Activated CD4-positive, alpha-beta memory T cell treated with anti-CD3 and anti-CD28 coated beads for 36 hours (primary cell): ENCODE measurements around the gene MCOLN1. TPM values are rescaled to one million over a fixed set of nuclear protein-coding genes. Genes with fewer than 3 reads are reported as not detected.

Source experiments
- CTCF ChIA-PET: fragments of 350-600 bp; sonication (Branson Sonifier 250); formaldehyde crosslinking; loops from one replicate; lab custom pipeline; 2021; ENCODE audit warnings: antibody characterized with exemption, inconsistent platforms; lab: Charles Lee
- POLR2A ChIA-PET: fragments of 350-600 bp; sonication (Branson Sonifier 250); formaldehyde crosslinking; loops from one replicate; lab custom pipeline; 2021; ENCODE audit warnings: antibody characterized with exemption; lab: Charles Lee
- DNase-seq: peaks from one replicate; pipeline ENCODE4 v3.0.0-alpha.2; 2020
- H3K27ac Mint-ChIP-seq: one replicate; pipeline ENCODE4 v1.8.0; 2021; ENCODE audit warnings: mixed read lengths
- H3K27me3 Mint-ChIP-seq: one replicate; pipeline ENCODE4 v1.8.0; 2021; ENCODE audit warnings: mixed read lengths
- H3K36me3 Mint-ChIP-seq: one replicate; pipeline ENCODE4 v1.8.0; 2021; ENCODE audit warnings: mixed read lengths
- H3K4me1 Mint-ChIP-seq: one replicate; pipeline ENCODE4 v1.8.0; 2021; ENCODE audit warnings: low read depth, mixed read lengths
- H3K4me3 Mint-ChIP-seq: one replicate; pipeline ENCODE4 v1.8.0; 2021; ENCODE audit warnings: mild to moderate bottlenecking, mixed read lengths
- H3K9me3 Mint-ChIP-seq: one replicate; pipeline ENCODE4 v1.8.0; 2021; ENCODE audit warnings: mixed read lengths
- intact Hi-C: fragments of 100-400 bp; cut with micrococcal nuclease; formaldehyde crosslinking; loops from one replicate; pipeline ENCODE4 v1.15.1; 2023
- total RNA-seq, 2 experiments: library from RNA; stranded (reverse); gene quantifications; one replicate each; pipeline ENCODE4 v1.2.3, GENCODE V29; 2021

MCOLN1 gene
- 1 to 10 TPM; 7.4 to 9.5 TPM for total RNA-seq

DNA sequence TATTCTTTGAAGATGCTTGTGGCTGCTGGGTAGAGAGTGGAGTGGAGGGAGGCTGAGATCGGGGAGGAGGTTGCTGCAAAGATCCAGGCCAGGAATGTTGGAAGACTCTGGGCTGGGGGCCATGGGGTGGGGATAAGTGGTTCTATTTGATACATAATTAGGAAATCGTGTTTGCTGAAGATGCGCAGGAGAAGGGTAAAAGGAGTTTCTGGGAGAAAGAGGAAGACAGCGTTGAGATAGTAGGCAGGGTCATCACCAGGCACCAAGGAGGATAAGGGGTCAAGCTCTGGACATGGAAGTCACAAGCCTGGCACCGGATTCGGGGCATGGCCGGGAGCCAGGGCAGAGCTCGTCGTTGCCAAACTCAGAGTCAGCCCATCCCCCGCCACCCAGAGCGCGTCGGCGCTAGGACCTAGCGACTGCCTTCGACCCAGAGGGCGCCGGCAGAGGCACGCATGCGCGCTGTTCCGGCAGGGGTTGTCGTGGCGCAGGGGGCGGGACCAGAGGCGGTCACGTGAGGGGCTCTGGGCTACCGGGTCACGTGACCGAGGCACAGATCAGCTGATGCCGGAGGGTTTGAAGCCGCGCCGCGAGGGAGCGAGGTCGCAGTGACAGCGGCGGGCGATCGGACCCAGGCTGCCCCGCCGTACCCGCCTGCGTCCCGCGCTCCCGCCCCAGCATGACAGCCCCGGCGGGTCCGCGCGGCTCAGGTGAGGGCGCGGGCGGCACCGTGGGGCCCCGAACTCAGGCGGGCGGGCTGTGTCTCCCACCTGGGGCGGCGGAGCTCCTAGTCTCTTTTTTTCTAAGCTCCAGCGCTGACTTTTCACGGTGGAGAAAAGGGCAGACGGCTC is at the start of gene MCOLN1:
TSS of gene MCOLN1 (plus strand) at position 553 of the 851 bp plus-strand sequence. CDS start at position 680, 127 bp downstream.
- POLR2A ChIA-PET, result interaction anchor here (0.6 to 4.0 kb wide), 9 partner anchors 10 to 174 kb away, joined by 3 to 22 read pairs (median 3); partner anchors contain the start of genes ARHGEF18, PEX11G and PNPLA6
- intact Hi-C loops, result loop anchor here (1.0 kb wide), 1 partner anchor 13 kb away; the partner anchor contains the start of gene PNPLA6
- Mint-ChIP-seq H3K4me3 (peak within 1 kb of the TSS; percentile 68), H3K9me3 (no peaks in the 10 kb centered on the region), H3K27me3 (peaks cover 3% of the 10 kb centered on the region), H3K4me1 (peaks cover 10% of the 10 kb centered on the region), H3K27ac (peak within 1 kb of the TSS; percentile 16), H3K36me3 (no peaks in the 10 kb centered on the region)
- DNase-seq, result peak; percentile 100
- CTCF ChIA-PET, result interaction anchor here (0.6 to 1.8 kb wide), 7 partner anchors 12 to 347 kb away, joined by 3 to 10 read pairs (median 4); partner anchors contain the start of gene TRAPPC5

- no peak overlapping the region for H3K27ac Mint-ChIP-seq
Observed at GRCh38 chr19:7475665-7476064, 46.8 kb upstream of the MCOLN1 start.

DNA sequence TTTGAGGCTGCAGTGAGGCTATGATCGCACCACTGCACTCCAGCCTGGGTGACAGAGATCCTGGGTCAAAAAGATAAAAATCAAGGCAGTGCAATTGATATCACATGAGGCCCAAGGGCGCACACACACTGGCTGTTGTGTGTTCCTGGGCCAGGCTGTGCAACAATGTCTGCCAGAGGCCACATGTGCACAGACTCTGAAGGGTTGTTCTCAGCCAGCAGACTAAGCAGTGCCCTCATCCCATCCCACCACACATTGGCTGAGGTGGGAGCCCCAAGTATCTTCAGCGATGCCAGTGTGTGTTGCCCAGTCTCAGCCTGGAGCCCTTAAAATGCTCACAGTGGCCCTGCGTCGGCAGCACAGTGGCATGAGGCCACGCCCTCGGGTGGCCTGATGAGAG is 46.2 kb upstream of the MCOLN1 start:
- Mint-ChIP-seq H3K9me3 (no peaks in the 10 kb centered on the region), H3K4me3 (no peak overlapping the region), H3K36me3 (peaks cover 5% of the 10 kb centered on the region), H3K27ac (no peak overlapping the region), H3K4me1 (no peaks in the 10 kb centered on the region), H3K27me3 (no peaks in the 10 kb centered on the region)
- intact Hi-C loops, result no loop called here
- ChIA-PET POLR2A (no interaction called here), CTCF (no interaction called here)
- no peak for DNase-seq

More at GRCh38 chr19:7475665-7476064, 46.8 kb upstream of the MCOLN1 start:
- Mint-ChIP-seq H3K27me3 (no peaks in the 10 kb centered on the region), H3K9me3 (no peaks in the 10 kb centered on the region), H3K36me3 (peaks cover 5% of the 10 kb centered on the region), H3K4me3 (no peak overlapping the region), H3K4me1 (no peaks in the 10 kb centered on the region)
- no peak for DNase-seq
- ChIA-PET POLR2A (no interaction called here), CTCF (no interaction called here)
- intact Hi-C loops, result no loop called here

- Mint-ChIP-seq H3K27me3 (no peaks in the 10 kb centered on the region), H3K4me3 (no peak overlapping the region), H3K27ac (no peak overlapping the region), H3K36me3 (peaks cover 2% of the 10 kb centered on the region), H3K9me3 (no peaks in the 10 kb centered on the region), H3K4me1 (no peaks in the 10 kb centered on the region)
- ChIA-PET POLR2A (no interaction called here), CTCF (no interaction called here)
- intact Hi-C loops, result no loop called here
- no peak for DNase-seq
Observed at GRCh38 chr19:7476777-7477494, 45.5 kb upstream of the MCOLN1 start.

GRCh38 chr19:7477758-7478157 is 44.7 kb upstream of the MCOLN1 start:
- Mint-ChIP-seq H3K27ac (no peak overlapping the region), H3K27me3 (no peaks in the 10 kb centered on the region), H3K36me3 (peaks cover 2% of the 10 kb centered on the region), H3K4me3 (no peak overlapping the region), H3K9me3 (no peaks in the 10 kb centered on the region), H3K4me1 (no peaks in the 10 kb centered on the region)
- POLR2A ChIA-PET, result no interaction called here
- CTCF ChIA-PET, result no interaction called here
- intact Hi-C loops, result no loop called here
- no peak for DNase-seq

DNA sequence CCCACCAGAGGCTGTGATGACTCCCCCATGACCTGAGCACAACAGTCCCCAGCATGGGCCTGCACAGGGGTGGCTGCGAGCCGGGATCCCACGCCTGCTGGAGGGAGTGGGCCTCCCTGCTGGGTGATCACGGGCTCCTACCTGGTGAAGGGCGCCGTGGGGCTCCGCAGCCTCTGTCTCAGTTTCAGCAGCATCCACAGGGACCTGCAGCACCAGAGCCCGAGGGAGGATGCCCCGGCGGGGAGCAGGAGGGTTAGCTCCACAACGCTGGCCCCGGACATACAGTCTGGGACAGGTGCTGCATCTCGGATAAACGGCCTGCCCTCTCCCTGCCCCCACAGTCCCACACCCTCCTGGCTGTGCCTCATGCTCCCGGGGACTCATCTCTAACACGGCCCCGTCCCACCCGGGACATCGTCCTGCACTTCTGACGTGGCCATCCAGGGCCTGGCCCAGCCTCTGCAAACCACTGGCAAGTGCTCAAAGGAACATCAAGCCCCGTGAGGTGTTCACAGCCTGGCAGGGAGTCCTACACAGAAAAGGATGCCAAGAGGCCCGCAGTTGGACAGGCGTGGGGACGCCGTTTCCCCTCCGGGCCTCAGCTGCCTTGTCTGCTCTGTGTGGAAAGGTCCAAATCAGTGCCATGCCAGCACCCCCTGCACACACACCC is 44.1 kb upstream of the MCOLN1 start:
- Mint-ChIP-seq H3K9me3 (no peaks in the 10 kb centered on the region), H3K36me3 (no peaks in the 10 kb centered on the region), H3K27me3 (no peaks in the 10 kb centered on the region), H3K4me3 (no peak overlapping the region), H3K4me1 (peaks cover 3% of the 10 kb centered on the region), H3K27ac (no peak overlapping the region)
- ChIA-PET CTCF (no interaction called here), POLR2A (no interaction called here)
- no peak for DNase-seq
- intact Hi-C loops, result no loop called here

DNA sequence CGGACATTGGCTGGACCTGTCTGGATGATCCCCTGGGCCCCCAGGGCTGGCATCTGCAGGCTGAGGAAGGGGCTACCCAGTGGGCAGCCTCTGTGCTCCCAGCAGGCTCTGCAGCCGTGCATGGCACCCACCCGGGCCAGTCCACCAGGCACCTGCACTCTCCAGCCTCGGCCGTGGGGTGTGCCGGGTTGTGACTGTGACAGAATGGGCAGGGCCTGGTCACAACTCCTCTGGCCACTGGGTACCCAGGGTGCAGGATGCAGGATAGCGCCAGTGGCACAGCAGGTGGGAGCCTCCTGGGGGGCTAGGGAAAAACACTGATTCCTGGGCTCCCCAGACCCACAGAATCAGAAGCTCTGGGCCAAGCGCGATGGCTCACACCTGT is 43.6 kb upstream of the MCOLN1 start:
- Mint-ChIP-seq H3K27ac (no peak overlapping the region), H3K36me3 (no peaks in the 10 kb centered on the region), H3K27me3 (no peaks in the 10 kb centered on the region), H3K4me3 (no peak overlapping the region), H3K9me3 (no peaks in the 10 kb centered on the region), H3K4me1 (peaks cover 4% of the 10 kb centered on the region)
- POLR2A ChIA-PET, result no interaction called here
- intact Hi-C loops, result no loop called here
- no peak for DNase-seq
- CTCF ChIA-PET, result no interaction called here

DNA sequence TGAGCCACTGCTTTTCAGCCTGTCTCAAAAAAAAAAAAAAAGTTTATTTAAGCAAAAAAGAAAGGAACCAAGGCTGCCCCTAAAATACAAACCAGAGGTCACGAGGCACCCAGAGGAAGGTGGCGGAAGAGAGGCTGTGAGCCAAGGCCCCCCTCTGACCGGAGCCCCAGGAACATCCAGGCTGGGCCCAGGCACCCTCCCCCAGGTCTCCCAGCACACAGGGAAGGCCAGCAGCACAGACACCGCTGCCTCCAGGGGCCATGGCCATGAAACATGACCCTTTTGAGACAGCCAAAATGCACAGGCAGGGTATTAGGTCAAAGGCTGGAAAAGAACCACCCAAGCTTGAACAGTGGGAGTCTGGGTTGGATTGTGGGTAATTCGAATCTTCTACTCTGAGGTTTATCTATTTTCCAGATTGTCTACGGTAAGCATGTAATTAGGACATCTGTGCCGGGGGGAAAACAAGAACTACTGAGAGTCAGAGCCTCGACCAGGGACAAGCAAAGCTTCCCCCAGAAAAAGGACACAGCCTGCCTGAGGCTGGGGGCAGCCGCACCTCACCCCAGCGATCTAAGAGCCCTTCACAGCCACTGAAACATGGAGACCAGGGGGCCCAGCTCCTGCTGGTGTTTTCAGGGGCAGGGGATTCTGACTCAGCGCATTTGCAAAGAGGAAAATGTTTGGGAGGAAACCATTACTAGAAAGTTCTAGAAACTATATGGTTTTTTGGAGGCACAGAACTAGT is 42.0 kb upstream of the MCOLN1 start:
- Mint-ChIP-seq H3K27me3 (no peaks in the 10 kb centered on the region), H3K9me3 (no peaks in the 10 kb centered on the region), H3K27ac (no peak overlapping the region), H3K4me3 (no peak overlapping the region), H3K4me1 (peaks cover 4% of the 10 kb centered on the region), H3K36me3 (no peaks in the 10 kb centered on the region)
- intact Hi-C loops, result no loop called here
- no peak for DNase-seq
- POLR2A ChIA-PET, result interaction anchor here (0.8 kb wide), 1 partner anchor 8 kb away, joined by 3 read pairs; no protein-coding TSS in a partner anchor
- CTCF ChIA-PET, result interaction anchor here (1.4 kb wide), 1 partner anchor 88 kb away, joined by 3 read pairs; no protein-coding TSS in a partner anchor

- H3K4me1 Mint-ChIP-seq, result peaks cover 4% of the 10 kb centered on the region
- intact Hi-C loops, result no loop called here
- no peak for DNase-seq
- no peaks in the 10 kb centered on the region for H3K27me3 Mint-ChIP-seq
- H3K9me3 Mint-ChIP-seq, result no peaks in the 10 kb centered on the region
- CTCF ChIA-PET, result interaction anchor here (1.4 kb wide), 1 partner anchor 87 kb away, joined by 3 read pairs; no protein-coding TSS in a partner anchor
- POLR2A ChIA-PET, result no interaction called here
- H3K27ac Mint-ChIP-seq, result no peak overlapping the region
- no peak overlapping the region for H3K4me3 Mint-ChIP-seq
- no peaks in the 10 kb centered on the region for H3K36me3 Mint-ChIP-seq
Observed at GRCh38 chr19:7480970-7481255, 41.5 kb upstream of the MCOLN1 start.

- DNase-seq, result no peak
- Mint-ChIP-seq H3K9me3 (no peaks in the 10 kb centered on the region), H3K27me3 (no peaks in the 10 kb centered on the region), H3K36me3 (no peaks in the 10 kb centered on the region), H3K27ac (no peak overlapping the region), H3K4me3 (no peak overlapping the region), H3K4me1 (peaks cover 4% of the 10 kb centered on the region)
- ChIA-PET POLR2A (no interaction called here), CTCF (interaction anchor here (0.7 kb wide), 1 partner anchor 494 kb away, joined by 3 read pairs; no protein-coding TSS in a partner anchor)
- intact Hi-C loops, result no loop called here
Observed at GRCh38 chr19:7482584-7483439, 39.6 kb upstream of the MCOLN1 start.

- H3K27ac Mint-ChIP-seq, result no peak overlapping the region
- CTCF ChIA-PET, result interaction anchor here (0.7 kb wide), 1 partner anchor 495 kb away, joined by 3 read pairs; no protein-coding TSS in a partner anchor
- POLR2A ChIA-PET, result no interaction called here
Observed at GRCh38 chr19:7483720-7484201, 38.7 kb upstream of the MCOLN1 start.

More at GRCh38 chr19:7483720-7484201, 38.7 kb upstream of the MCOLN1 start:
- Mint-ChIP-seq H3K36me3 (no peaks in the 10 kb centered on the region), H3K9me3 (no peaks in the 10 kb centered on the region), H3K4me1 (peaks cover 4% of the 10 kb centered on the region), H3K4me3 (no peak overlapping the region), H3K27me3 (no peaks in the 10 kb centered on the region)
- no peak for DNase-seq
- intact Hi-C loops, result no loop called here
